GM18907 (cell line): ENCODE measurements around the gene SIAH1.
A peak's percentile ranks its signal among the peaks of the same experiment; 100 is the strongest.
"Not testable (repeated sequence)": the region's sequence is repeated elsewhere in the genome, so short reads cannot be mapped to it uniquely, and the experiment has no call there.

Experiments
- ATAC-seq: cut with Tn5 transposase; IDR thresholded peaks from one replicate; pipeline ENCODE4 v1.9.1; 2021; ENCODE audit warnings: mild to moderate bottlenecking, moderate library complexity; ENCODE audit not compliant: unreplicated experiment

The SIAH1 gene

GRCh38 chr16:48385253-48386150 is at the start of gene SIAH1:
TSS of gene SIAH1 (minus strand) at chr16:48385413. CDS start at chr16:48362428, 22,985 bp downstream.
- ATAC-seq: peak; percentile 70

- ATAC-seq: no peak
Observed at GRCh38 chr16:48434653-48435317, 49.6 kb upstream of the SIAH1 start.

- no peak for ATAC-seq
Observed at GRCh38 chr16:48433850-48434530, 48.8 kb upstream of the SIAH1 start.

GRCh38 chr16:48433116-48433849 is 48.1 kb upstream of the SIAH1 start:
- no peak for ATAC-seq

GRCh38 chr16:48432136-48432535 is 46.9 kb upstream of the SIAH1 start:
- peak; percentile 77 for ATAC-seq

- no peak for ATAC-seq
Observed at GRCh38 chr16:48430890-48431289, 45.7 kb upstream of the SIAH1 start.

GRCh38 chr16:48426244-48427141 is 41.3 kb upstream of the SIAH1 start:
- ATAC-seq: no peak

- ATAC-seq: no peak
Observed at GRCh38 chr16:48422537-48422936, 37.3 kb upstream of the SIAH1 start.

- no peak for ATAC-seq
Observed at GRCh38 chr16:48421741-48422140, 36.5 kb upstream of the SIAH1 start.

- no peak for ATAC-seq
Observed at GRCh38 chr16:48420437-48420836, 35.2 kb upstream of the SIAH1 start.

GRCh38 chr16:48416617-48417016 is 31.4 kb upstream of the SIAH1 start:
- ATAC-seq: not testable (repeated sequence)

GRCh38 chr16:48413272-48413671 is 28.1 kb upstream of the SIAH1 start:
- ATAC-seq: no peak

GRCh38 chr16:48409839-48410632 is 24.8 kb upstream of the SIAH1 start:
- no peak for ATAC-seq

GRCh38 chr16:48408688-48409087 is 23.5 kb upstream of the SIAH1 start:
- no peak for ATAC-seq

- no peak for ATAC-seq
Observed at GRCh38 chr16:48405907-48406306, 20.7 kb upstream of the SIAH1 start.

GRCh38 chr16:48405153-48405552 is 19.9 kb upstream of the SIAH1 start:
- ATAC-seq: no peak

- ATAC-seq: not testable (repeated sequence)
Observed at GRCh38 chr16:48402547-48402946, 17.3 kb upstream of the SIAH1 start.

GRCh38 chr16:48395375-48395774 is 10.2 kb upstream of the SIAH1 start:
- ATAC-seq: no peak

- no peak for ATAC-seq
Observed at GRCh38 chr16:48394355-48394703, 9.1 kb upstream of the SIAH1 start.
